Smooth muscle cell (in vitro differentiated cells): Measurements from ENCODE around the gene BAG1. TPM values are rescaled to one million over a fixed set of nuclear protein-coding genes. Genes with fewer than 3 reads are reported as not detected.

Source experiments
- DNase-seq: peaks from one replicate; lab custom pipeline; 2025; ENCODE audit not compliant: unreplicated experiment; lab: John Stamatoyannopoulos, UW
- H2AFZ ChIP-seq: fragments of 200-600 bp; sonication (generic); 2 replicates; pipeline ENCODE4 v1.6.0; 2016; ENCODE audit warnings: antibody characterized with exemption, low read depth, mild to moderate bottlenecking
- H3F3A ChIP-seq: fragments of 200-600 bp; sonication (generic); 2 replicates; pipeline ENCODE4 v1.6.0; 2017; ENCODE audit warnings: antibody characterized with exemption, low read depth
- H3K27ac ChIP-seq: fragments of 200-600 bp; sonication (generic); 2 replicates; pipeline ENCODE4 v1.5.1; 2016; ENCODE audit warnings: low read depth, mild to moderate bottlenecking
- H3K27me3 ChIP-seq: fragments of 200-600 bp; sonication (generic); 2 replicates; pipeline ENCODE4 v1.6.1; 2016; ENCODE audit warnings: low read depth, mild to moderate bottlenecking
- H3K36me3 ChIP-seq: fragments of 200-600 bp; sonication (generic); 2 replicates; pipeline ENCODE4 v1.5.1; 2016; ENCODE audit warnings: low read depth
- H3K4me1 ChIP-seq: fragments of 200-600 bp; sonication (generic); 2 replicates; pipeline ENCODE4 v1.5.1; 2016; ENCODE audit warnings: low read depth
- H3K4me2 ChIP-seq: fragments of 200-600 bp; sonication (generic); 2 replicates; pipeline ENCODE4 v1.6.0; 2016; ENCODE audit warnings: mild to moderate bottlenecking
- H3K4me3 ChIP-seq: fragments of 200-600 bp; sonication (generic); 2 replicates; pipeline ENCODE4 v1.5.1; 2016; ENCODE audit warnings: mild to moderate bottlenecking
- H3K79me2 ChIP-seq: fragments of 200-600 bp; sonication (generic); 2 replicates; pipeline ENCODE4 v1.6.0; 2016; ENCODE audit warnings: low read depth, mild to moderate bottlenecking
- H3K9ac ChIP-seq: fragments of 200-600 bp; sonication (generic); 2 replicates; pipeline ENCODE4 v1.6.0; 2016; ENCODE audit warnings: low read depth
- H3K9me3 ChIP-seq: fragments of 200-600 bp; sonication (generic); replicated peaks from 2 replicates; pipeline ENCODE4 v1.5.1; 2016; ENCODE audit warnings: low read depth
- H4K20me1 ChIP-seq: fragments of 200-600 bp; sonication (generic); 2 replicates; pipeline ENCODE4 v1.6.0; 2016; ENCODE audit warnings: low read depth
- WGBS: methylation state at CpG from one replicate; pipeline ENCODE4 v1.1.7; 2016; ENCODE audit warnings: low lambda C conversion rate; 5-methylcytosine and 5-hydroxymethylcytosine counted together
- polyA plus RNA-seq: library from polyadenylated mRNA; unstranded; fragments of >200 nt; fragmentation: Nextera tagmentation; extraction: Ambion mirVana; gene quantifications from 2 replicates; pipeline ENCODE4 v1.2.1, GENCODE V29; 2016
- total RNA-seq: library from RNA; depleted of rRNA; stranded (reverse); fragments of >200 nt; gene quantifications from 2 replicates; pipeline ENCODE4 v1.2.3, GENCODE V29; 2014
- TF ChIP-seq, protein P1 (sequence below): fragments of 200-600 bp; sonication (generic); IDR thresholded peaks from 2 replicates; pipeline ENCODE4 v1.5.1; 2017; ENCODE audit warnings: borderline replicate concordance, mild to moderate bottlenecking, antibody characterized with exemption; ENCODE audit not compliant: insufficient read depth, poor library complexity, severe bottlenecking

Gene BAG1
- total and polyA plus RNA-seq, 2 experiments from 2014 or later: 39.9 to 43.3 TPM

DNA sequence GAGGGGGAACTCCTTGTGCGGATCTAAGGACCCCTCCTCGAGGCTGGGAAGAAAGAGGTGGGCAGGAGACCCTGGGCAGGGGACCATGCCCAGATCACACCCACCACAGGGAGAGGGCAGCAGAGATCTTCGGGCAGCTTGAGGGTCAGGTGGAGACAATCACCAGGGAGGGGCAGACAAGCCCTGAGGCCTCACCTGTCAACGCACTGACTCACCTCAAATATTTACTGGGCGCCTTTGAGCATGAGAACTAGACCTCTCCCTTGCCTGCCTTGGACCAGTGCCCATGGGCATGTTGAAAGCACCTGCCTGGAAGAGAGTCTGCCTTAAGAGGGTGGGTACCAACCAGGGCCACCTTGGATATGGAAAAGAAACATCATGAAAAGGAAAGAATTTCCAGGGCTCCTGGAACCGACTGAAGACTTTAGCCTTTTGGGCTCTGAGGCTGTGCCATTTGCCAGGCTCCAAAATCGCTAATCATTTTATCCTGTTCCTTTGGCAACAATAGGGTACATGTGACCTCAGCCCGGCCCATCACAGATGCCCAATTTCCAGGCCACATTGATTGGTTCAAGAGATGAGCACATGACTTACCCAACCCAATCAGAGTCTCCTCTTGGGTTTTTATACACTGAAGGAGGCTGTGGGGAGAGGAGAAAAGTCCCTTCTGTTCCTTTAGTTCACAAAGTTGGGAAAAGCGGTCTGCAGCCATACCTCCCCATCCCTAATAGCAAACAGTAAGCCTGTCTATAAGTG, 35.0 kb downstream of the BAG1 start:
- H2AFZ ChIP-seq: no peak overlapping the region
- H3F3A ChIP-seq: no peaks in the 10 kb centered on the region
- WGBS: 86% methylated on average over 9 of the region's 9 CpGs
- H3K9me3 ChIP-seq: no peaks in the 10 kb centered on the region
- H3K27me3 ChIP-seq: no peaks in the 10 kb centered on the region
- no peak overlapping the region for H3K4me3 ChIP-seq
- H3K36me3 ChIP-seq: no peaks in the 10 kb centered on the region
- H3K79me2 ChIP-seq: no peaks in the 10 kb centered on the region
- DNase-seq: no peak
- H3K4me2 ChIP-seq: no peak overlapping the region
- TF ChIP-seq, protein P1, sequence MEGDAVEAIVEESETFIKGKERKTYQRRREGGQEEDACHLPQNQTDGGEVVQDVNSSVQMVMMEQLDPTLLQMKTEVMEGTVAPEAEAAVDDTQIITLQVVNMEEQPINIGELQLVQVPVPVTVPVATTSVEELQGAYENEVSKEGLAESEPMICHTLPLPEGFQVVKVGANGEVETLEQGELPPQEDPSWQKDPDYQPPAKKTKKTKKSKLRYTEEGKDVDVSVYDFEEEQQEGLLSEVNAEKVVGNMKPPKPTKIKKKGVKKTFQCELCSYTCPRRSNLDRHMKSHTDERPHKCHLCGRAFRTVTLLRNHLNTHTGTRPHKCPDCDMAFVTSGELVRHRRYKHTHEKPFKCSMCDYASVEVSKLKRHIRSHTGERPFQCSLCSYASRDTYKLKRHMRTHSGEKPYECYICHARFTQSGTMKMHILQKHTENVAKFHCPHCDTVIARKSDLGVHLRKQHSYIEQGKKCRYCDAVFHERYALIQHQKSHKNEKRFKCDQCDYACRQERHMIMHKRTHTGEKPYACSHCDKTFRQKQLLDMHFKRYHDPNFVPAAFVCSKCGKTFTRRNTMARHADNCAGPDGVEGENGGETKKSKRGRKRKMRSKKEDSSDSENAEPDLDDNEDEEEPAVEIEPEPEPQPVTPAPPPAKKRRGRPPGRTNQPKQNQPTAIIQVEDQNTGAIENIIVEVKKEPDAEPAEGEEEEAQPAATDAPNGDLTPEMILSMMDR: peak; percentile 22
- H3K4me1 ChIP-seq: no peaks in the 10 kb centered on the region
- H4K20me1 ChIP-seq: no peaks in the 10 kb centered on the region
- no peak overlapping the region for H3K9ac ChIP-seq
- H3K27ac ChIP-seq: no peak overlapping the region

DNA sequence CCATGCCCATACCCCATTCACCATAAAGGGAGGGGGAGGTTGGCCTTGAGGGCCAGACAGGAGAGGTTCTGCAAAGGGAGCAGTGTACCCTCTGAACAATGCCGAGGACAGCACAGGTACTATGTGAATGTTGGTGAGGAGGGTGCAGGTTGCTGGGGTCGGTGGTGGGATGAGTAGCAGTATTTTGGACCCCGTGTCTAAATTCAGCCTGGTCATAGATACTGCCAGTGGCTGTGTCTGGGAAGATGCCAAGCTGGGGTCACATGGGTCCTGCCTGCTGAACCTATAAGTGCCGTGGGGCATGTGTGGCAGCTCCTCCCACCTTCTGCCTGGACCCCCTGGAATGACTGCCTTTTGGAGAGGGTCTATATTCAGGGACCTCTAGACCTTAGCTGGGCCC, 35.9 kb downstream of the BAG1 start:
- TF ChIP-seq, protein P1: no peak
- no peaks in the 10 kb centered on the region for H3K27me3 ChIP-seq

DNA sequence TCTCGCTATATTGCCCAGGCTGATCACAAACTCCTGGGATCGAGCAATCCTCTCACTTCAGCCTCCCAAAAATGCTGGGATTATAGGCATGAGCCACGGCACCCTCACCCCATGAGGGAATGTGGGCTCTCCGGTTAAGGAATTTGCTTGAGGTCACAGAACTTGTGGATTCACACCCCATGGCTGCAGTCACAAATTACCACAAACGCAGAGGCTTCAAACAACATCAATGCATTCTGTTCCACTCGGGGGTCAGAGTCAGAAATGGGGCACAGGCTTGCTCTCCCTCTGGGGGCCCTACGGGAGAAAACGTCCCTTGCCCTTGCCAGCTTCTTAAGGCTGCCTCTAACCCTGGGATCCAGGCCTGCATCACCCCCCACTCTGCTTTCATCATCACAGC, 36.8 kb downstream of the BAG1 start:
- WGBS: 64% methylated on average over 8 of the region's 8 CpGs
- H3F3A ChIP-seq: no peaks in the 10 kb centered on the region
- H4K20me1 ChIP-seq: no peaks in the 10 kb centered on the region
- DNase-seq: no peak
- H3K4me1 ChIP-seq: no peaks in the 10 kb centered on the region
- no peak overlapping the region for H3K9ac ChIP-seq
- H3K79me2 ChIP-seq: no peaks in the 10 kb centered on the region
- H3K36me3 ChIP-seq: no peaks in the 10 kb centered on the region
- no peak overlapping the region for H2AFZ ChIP-seq
- no peak overlapping the region for H3K27ac ChIP-seq
- H3K4me2 ChIP-seq: no peak overlapping the region
- TF ChIP-seq, protein P1: no peak
- H3K4me3 ChIP-seq: no peak overlapping the region
- no peaks in the 10 kb centered on the region for H3K27me3 ChIP-seq
- no peaks in the 10 kb centered on the region for H3K9me3 ChIP-seq

More for the DNA sequence above, 35.9 kb downstream of the BAG1 start:
- no peaks in the 10 kb centered on the region for H4K20me1 ChIP-seq
- no peak overlapping the region for H3K4me3 ChIP-seq
- H3F3A ChIP-seq: no peaks in the 10 kb centered on the region
- H3K4me1 ChIP-seq: no peaks in the 10 kb centered on the region
- H3K27ac ChIP-seq: no peak overlapping the region
- no peak overlapping the region for H3K9ac ChIP-seq
- H2AFZ ChIP-seq: no peak overlapping the region
- H3K36me3 ChIP-seq: no peaks in the 10 kb centered on the region
- H3K9me3 ChIP-seq: no peaks in the 10 kb centered on the region
- DNase-seq: no peak
- WGBS: 94% methylated on average over 4 of the region's 4 CpGs
- H3K79me2 ChIP-seq: no peaks in the 10 kb centered on the region
- no peak overlapping the region for H3K4me2 ChIP-seq

DNA sequence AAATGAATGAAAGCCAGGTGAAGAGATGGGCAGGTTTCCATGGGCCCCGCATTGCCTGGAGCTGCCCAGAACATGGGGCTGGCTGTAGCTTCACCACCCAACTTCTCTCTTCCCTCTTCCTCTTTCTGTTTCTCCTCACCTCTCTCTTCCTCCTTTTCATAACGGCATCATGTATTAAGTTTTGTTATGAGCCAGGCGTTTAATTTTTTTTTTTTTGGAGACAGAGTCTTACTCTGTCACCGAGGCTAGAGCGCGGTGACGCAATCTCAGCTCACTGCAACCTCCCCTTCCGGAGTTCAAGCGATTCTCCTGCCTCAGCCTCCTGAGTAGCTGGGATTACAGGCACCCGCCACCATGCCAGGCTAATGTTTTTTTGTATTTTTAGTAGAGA, 37.5 kb downstream of the BAG1 start:
- no peaks in the 10 kb centered on the region for H3K79me2 ChIP-seq
- no peaks in the 10 kb centered on the region for H3K9me3 ChIP-seq
- H2AFZ ChIP-seq: no peak overlapping the region
- no peak overlapping the region for H3K4me3 ChIP-seq
- H3F3A ChIP-seq: no peaks in the 10 kb centered on the region
- 97% methylated on average over 10 of the region's 10 CpGs for WGBS
- no peaks in the 10 kb centered on the region for H3K4me1 ChIP-seq
- H4K20me1 ChIP-seq: no peaks in the 10 kb centered on the region
- H3K4me2 ChIP-seq: no peak overlapping the region
- H3K27ac ChIP-seq: no peak overlapping the region
- H3K36me3 ChIP-seq: no peaks in the 10 kb centered on the region
- H3K27me3 ChIP-seq: no peaks in the 10 kb centered on the region
- TF ChIP-seq, protein P1: no peak
- no peak for DNase-seq
- H3K9ac ChIP-seq: no peak overlapping the region
